HuH-7 (cell line): ENCODE results near the gene CREB3L2.

ENCODE experiments used
- DNase-seq: peaks from one replicate; pipeline ENCODE4 v3.0.0; 2011; ENCODE audit warnings: low spot score

Gene CREB3L2

DNA sequence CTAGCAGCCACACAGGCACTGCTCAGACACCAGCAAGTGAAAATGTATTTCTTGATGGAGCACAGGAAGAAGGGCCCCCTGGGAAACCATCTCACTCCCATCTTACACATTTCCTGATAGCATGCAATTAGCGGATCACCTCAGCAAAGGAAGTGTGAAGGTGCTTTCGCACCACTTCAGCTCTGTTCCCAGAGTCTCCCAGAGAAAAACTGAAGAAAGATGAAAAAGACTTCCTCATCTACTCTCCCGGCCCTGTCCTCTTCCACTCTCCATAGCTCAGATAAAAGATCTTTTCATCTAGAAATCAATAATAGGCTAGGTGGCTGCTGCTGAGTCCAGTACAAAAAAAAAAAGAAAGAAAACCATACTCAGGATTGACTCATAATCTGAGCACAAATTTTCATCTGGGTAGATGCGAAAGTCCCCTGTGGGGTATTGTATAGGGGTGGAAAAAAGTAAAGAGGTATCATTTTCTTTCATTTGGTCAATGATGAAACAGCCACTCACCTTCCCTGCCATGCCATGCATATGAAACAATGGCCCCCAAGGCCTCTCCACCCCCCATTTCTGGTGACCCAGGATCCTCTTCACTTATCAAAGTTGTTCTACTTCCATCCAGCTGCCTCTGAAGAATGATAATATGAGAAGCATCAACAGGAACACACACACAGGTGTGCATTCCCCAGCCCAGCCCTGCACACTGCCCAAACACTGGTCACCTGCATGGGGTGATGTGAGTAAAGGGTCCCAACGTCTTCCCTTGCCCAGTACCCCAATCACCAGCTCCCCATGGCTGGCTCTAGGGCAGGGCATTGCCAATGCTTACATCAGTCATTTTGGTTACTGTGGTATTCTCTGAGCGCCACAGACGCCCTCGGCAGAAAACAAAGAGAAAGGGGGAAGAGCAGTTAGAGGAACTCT lies 106.3 kb downstream of the CREB3L2 start:
- no peak for DNase-seq

DNA sequence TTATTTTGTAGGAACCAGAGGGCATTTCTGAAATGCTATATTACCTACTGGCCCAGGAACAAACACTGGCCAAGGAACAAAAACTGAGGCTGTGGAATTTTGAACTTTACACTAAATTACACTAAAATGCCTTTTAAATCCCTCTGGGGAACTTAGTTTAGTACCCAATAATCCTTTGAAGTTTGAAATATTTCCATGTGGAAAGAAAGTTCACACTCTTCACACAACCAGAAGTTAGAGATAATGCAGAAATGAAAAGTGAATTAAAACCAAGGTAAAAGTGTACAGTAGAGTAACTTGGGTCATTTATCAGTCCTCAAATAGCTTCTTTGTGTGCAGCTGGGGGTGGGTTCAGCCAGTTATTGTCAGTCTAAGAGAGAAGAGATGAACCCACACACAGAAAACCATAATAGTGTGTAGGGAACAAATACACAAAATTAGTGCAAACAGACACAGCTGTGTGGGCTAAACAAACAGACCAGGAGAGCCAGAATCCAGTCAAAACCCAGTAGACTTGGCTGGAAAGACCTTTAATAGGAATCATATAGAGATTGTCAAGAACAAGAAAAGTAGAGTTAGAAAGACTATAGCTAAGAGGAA lies 108.6 kb downstream of the CREB3L2 start:
- DNase-seq: no peak

DNA sequence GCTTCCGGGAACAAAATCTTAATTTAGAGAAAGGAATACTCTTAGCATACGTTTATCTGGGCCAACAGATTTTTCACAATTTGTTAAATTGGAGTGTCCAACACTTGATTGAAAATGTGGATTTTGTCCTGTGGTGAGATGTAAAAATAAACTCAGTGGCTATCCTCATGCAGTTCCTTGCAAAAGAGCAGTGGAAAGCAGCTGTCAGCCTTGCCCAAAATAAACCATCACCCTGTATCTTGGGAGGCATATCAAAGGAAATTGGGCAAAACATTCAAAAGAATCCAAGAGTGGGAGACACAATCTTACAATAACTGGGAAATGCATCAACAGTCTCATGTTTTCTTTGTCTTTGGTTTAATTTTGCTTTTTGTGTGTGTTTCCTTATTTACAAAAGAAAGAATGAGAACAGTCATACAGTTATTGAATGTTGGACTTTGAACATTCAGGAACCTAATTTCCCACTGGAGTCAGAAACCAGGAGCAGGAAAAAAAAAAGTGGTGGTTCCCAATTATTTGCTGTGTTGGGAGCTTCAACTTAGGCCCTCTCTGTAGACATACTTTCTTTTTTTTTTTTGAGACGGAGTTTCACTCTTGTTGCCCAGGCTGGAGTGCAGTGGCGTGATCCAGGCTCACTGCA lies 110.8 kb downstream of the CREB3L2 start:
- DNase-seq: peak; percentile 21

DNA sequence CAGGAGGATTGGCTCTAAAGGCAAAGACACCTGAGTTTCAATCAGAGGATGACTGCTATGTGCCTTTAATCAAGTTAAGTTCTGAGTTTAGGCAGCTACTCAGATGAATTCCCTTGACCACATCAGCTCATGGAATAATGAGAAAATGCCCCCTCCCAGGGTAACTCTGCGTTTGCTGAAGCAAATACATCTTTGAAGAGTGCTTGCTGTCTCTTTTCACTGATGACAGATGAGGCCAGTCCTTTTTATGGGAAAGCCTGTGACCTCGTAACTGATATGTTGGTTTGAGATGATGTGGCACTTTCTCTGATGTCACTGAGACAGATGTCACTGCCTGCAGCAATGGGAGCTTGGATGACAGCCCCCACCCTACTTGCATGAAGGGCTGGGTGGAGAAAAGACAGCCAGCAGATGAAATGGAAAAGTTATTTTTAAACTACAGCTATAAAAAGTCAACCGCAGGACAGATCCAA lies 111.4 kb downstream of the CREB3L2 start:
- no peak for DNase-seq

DNA sequence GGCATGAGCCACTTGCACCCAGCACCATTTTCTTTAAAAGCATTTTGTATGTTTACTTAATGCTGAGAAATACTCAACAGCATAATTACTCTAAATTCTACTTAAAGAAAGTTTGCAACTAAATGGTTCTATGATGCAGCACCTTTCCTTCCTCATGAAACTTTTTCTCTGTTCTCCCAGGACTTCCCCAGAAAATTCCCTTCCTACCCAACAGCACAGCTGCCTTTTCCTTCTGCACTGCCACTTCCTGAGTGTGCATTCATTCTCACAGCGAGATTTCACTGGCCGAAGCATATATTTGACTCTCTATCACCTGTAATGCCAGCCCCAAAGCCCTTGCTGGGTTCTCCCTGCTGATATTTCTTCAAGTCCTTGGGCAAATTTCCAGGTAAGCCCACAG lies 113.6 kb downstream of the CREB3L2 start:
- no peak for DNase-seq

DNA sequence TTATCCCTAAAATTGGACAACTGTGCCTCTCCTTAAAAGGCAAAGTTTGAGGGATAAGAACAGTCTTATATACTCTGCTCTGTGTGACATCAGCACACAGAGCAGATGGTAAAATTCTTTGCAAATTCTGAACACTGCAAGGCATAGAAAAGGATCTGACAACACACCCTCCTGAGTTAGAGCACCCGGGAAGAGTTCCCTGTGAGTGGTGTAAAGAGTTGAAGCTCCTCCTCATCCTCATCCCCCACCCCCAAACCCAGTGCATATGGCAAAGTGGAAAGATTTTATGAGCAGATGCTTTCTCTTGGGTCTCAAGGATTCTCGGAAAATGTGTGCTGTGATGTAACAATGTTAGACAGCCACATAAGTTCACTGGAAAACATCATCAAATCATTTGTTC lies 115.1 kb downstream of the CREB3L2 start:
- DNase-seq: no peak

DNA sequence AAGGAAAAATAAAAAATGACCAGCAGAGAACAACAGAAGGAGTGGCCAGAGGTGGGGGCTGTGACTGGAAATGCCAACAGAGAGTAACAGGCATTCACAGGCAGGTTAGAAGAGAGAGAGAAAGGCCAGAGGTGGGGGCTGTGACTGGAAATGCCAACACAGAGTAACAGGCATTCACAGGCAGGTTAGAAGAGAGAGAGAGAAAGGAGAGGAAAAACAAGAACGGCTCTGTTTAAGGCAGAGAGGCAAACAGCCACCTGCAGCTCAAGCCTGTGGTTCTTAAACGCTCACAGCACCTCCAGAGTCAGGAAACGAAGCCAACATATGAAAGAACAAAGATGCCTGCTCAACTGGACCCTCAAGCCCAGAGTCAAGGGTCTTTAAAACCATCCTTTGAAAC lies 115.6 kb downstream of the CREB3L2 start:
- no peak for DNase-seq

DNA sequence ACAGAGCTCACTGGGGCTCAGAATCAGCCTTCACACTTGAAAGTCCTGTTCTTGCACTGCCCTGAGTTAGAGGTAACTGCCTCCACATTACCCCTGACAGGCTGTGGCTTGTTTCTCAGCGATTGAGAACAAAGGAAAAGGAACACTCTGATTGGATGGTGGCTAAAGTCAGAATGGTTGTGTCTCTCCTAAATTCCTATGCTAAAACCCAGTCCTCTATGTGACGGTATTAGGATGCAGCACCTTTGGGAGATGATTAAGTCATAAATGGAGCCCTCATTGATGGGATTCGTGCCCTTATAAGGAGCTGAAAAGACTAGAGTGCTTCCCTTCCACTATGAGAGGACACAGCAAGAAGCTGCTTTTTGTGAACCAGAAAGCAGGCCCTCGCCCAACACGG lies 116.2 kb downstream of the CREB3L2 start:
- DNase-seq: no peak

DNA sequence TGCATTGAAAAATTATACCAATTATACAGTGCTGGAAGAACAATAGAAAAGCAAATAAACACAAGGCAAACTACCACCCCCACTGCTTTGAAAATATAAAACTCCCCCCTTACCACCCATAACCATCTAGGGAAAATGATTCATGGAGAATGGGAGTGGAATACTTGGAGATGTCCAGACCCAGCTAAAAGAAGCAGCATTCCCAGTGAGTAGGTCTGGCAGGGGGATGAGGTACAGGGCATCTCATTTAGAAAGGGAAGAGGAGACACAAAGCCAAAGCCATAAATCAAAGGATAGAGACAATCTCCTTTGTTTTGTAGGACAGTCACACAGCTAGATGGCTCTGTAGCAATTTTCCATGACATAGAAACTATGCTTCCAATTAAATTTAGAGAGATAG lies 119.1 kb downstream of the CREB3L2 start:
- no peak for DNase-seq

DNA sequence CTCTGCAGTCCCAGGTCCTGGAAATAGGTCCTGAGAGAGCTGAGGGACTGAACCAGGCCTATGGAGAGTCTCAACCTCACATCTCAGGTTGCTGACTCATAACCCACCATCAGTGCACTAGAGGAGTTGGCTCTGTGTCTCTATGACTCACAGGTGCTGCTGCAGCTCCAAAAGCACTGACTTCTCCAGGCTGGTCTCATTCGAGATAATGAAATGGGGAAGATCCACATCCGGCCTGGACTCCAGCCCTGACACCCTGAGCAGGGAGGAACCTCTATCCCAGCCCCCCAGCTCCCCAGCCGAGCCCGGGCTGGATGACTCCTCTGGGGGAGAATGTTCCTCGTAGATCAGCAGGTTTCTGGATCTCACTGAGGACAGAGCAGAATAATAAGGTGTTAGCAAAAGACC lies 119.6 kb downstream of the CREB3L2 start:
- DNase-seq: no peak

DNA sequence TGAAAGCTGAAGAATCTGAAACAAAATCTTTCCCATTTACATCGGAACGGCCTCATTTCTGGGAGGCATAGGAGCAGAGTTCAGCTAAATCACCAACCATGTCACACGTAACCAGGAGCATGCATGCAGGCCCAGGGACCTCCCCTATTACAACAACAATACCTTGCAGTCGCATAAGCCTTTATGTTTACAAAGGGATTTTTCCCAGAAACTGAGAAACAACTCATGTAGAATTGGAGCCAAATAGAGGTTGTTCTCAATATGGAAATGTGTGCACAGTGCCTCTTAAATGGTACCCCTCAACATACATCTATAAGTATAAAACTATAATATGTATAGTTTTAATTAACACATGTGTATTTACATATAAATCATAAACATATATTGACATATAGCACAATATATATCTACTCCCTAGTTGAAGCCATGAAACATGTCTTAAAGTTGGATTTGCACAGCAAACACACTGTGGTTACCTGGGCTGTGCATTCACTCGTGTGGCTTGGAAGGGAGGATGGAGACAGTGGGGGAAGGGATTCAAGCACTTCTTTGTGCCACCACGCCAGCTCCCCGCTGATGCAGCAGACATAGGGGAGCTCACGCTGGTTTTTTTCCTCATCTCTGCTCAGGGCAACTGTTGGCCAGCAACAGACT lies 120.2 kb downstream of the CREB3L2 start:
- no peak for DNase-seq

DNA sequence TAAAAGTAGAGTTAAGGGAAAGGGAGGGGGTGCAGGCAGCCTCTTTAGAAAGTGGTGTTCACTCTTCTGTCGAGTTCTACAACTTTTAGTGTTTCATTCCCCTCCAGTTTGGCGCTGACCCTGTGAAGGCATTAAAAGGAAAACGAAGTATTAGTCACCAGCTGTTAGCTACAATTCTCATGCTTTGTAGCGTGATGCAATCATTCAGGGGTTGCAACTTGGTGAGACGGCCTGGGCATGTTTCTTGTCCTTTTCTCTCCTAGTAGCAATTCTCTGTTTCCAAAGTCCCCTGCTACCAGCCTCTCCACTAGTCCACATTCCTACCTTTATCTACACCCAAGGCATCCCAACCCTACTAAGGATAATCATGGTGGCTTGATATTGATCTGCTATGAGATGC lies 121.5 kb downstream of the CREB3L2 start:
- no peak for DNase-seq

DNA sequence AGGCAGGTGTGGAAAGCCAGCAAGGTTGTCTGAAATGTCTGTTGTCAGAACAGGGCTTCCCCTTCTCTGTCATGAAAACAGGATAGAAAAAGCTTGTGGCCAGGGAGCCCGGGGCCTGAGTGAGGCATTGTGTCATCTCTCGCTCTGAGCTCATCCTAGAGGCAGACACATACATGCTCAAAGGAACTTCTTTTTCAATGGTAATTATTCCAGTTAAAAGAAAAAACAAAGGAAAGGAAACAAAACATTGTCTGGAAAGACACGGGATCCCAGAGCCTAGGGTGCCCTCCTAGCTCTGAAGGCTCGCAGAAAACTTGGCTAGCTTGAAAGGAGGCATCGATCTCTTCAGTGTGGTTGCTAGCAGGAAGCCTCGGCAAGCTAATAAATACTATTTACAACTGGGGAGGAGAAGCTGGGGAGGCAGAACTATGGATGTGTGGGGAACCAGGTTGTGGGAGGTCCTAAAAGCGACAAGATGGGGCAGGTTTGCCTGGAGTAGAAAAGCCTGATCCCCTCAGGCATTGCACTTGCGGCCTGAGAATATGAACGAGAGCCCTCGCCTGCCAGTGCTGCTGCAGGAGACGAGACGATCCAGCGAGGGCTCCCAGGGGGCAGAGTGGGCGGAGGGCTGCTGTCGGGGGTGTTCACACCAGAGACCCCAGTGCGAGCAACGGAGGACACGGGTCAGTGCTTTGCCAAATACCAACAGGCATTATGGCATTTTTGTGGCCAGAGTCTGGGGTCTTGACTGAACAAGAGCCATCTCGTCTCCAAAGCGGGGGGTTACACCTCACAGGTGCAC lies 122.3 kb downstream of the CREB3L2 start:
- DNase-seq: no peak

DNA sequence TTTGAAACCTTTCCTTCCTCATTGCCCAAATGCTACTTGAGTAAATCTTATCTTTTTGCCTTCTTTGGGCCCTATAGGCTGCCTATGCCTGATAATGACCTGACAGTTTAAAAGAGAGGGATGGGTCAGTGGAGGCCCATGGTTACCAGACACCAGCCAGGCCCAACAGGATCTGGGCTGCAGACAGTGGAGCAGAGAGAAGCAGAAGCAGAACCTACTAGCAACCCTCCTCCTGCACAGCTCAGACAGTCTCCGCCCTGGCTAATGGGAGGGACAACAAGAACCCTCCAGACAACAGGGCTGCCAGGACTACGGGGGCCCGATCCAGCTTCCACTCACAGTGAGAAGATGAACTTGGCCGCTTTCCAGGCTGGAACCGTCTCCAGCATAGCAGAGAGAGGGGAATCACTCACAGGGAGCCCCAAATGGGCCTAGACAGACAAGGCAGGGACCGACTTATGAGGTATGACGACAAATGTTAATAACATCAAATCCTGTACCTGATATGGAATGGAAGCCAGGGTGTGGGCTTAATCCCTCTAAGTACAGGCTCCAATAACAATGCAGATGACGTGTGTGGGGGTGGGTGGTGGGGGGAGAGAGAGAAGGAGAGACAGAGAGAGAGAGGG lies 123.4 kb downstream of the CREB3L2 start:
- DNase-seq: no peak

DNA sequence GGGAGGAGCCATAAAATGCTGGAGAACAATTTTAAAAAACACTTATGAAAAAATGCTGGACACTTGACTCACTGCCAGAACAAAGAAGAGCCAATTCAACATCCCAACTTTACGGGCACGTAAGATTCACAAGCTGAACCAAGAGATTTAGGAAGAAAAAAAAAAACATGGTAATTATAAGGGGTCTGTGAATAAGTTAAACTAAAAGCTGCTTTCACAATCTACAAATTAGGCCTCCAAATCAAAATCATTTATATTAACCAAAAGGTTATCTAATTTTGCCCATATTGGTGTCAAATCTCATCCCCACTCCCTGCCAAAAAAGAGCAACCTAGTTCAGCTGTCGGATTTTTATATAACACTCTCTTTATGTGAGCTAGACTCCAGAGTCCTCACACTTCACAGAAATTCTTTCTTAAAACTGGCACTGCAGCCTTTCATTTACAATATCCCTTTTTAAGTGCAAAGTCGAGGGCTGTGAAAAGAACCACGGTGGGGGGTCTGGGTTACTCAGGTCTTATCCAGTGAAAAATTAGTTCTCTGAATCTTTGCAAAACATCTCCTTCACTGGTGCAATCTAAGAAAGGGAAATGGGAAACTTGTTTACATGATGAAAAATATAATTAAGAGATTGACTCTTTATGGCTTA lies 124.7 kb downstream of the CREB3L2 start:
- DNase-seq: no peak

DNA sequence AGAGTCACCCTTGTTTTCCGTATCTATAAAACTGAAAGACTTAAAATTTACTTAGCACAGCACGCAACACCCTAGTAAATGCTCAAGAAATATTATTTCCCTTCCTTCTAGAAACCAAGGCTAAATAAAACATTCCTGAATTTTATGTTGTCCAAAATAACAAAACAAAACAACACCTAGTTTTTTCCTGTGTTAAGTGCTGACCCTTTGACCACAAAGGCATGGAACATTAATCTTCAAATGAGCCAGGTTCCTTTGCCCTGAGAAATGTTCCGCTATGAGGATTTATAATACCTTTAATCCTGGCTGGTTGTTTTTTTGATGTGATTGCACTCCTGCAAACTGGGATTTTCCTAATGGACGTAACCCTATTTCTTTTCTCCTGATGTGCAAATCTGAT lies 126.1 kb downstream of the CREB3L2 start:
- DNase-seq: no peak

DNA sequence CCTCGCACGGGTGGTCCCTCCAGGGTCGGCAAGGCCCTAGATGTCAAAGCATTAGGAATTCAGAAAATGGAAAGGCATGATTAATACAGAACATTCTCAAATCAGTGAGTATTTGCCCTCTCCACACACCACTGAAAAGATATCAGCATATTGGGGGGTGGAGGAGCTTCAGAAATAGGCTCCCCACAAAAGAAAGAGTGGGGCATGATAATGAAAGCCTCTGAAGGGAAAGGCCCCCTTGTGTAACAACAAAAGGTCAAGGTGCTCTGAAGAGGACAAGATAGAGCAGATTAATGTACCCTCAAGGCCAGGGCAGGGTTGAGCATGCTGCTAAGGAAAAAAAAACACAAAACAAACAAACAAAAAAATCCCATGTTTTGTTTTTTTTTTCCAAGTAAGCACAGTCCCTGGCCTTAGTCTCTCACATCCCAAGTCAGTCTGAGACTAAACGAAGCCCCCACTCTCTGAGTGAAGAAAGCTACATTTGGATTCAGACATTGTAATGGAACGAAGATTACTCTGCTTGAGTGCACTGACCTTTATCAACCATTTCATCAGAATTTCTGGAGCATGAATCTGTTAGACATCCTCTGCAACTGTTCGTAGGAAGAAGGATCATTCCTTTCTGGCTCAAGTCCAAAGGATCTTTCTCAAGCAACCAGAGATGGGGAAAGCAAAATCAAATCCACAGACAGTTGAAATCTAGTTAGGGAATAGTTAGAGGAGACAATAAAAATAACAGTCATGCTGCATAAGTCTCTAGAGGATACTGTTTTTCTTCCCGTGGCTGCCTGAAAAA lies 127.7 kb downstream of the CREB3L2 start:
- DNase-seq: no peak

DNA sequence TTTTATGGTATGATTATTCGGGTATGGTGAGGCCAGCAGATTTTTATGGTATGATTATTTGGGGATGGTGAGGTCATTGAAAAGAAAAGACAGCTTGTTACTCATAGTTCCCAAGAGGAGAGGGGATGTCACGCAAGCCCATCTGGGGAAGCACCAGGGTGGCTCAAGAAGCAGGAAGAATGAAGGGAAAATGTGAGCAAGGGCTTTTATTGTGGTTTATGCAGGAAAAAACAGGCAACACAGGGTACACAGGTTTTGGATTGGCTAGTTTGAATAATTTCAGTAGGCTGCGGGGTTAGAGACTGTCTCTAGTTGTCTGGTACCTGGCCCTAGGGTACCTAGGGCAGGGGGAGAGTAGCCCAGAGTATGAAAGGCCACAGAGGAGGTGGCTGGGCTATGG lies 128.4 kb downstream of the CREB3L2 start:
- no peak for DNase-seq

DNA sequence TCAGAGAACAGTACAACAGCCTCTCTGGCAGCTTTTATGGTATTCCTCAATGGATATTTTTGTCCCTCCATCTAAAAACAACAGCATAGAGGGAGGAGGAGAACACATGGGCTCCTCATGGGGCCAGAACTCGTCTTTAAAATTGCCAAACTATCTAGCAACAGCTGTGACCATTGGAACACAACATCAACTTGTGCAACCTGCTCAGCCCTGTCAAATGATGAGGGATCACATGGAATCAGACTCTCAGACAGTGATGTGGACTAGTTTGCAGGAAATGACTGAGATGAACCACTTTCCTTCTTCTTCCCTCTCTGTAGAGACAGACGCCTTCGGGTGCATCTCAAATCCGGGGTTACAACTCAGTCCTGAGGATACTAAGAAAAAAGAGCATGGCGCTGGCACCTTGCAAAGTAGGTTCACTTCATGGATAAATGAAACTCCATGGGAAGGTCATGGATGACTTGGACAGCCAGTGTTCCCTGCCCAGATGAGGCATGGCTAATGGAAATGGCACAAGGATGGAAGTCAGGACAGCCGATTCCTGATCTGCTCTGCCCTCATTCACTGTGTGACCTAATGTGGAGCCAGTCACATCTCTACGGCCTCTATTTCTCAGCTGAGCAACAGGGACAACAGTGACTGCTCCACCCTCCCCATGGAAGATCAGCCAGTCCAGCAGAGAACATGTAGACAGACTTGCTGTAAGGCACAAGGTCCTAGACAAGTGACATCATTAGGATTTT lies 130.5 kb downstream of the CREB3L2 start:
- no peak for DNase-seq
